ENCODE results near the gene ZNF407.

DNA sequence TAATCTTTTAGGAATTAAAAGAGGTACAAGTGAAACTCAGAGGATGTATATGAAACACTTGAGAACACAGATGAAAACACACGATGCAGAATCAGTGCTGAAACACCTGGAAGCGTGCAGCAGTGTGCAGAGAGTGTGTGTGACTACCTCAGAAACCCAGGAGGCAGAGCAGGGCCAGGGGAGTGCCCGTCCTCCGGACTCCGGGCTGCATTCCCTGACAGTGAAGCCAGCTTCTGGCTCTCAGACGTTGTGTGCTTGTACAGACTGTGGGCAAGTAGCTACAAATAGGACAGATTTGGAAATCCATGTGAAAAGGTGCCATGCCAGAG is 34.6 kb downstream of the ZNF407 start:
- TF ChIP-seq, protein P1, sequence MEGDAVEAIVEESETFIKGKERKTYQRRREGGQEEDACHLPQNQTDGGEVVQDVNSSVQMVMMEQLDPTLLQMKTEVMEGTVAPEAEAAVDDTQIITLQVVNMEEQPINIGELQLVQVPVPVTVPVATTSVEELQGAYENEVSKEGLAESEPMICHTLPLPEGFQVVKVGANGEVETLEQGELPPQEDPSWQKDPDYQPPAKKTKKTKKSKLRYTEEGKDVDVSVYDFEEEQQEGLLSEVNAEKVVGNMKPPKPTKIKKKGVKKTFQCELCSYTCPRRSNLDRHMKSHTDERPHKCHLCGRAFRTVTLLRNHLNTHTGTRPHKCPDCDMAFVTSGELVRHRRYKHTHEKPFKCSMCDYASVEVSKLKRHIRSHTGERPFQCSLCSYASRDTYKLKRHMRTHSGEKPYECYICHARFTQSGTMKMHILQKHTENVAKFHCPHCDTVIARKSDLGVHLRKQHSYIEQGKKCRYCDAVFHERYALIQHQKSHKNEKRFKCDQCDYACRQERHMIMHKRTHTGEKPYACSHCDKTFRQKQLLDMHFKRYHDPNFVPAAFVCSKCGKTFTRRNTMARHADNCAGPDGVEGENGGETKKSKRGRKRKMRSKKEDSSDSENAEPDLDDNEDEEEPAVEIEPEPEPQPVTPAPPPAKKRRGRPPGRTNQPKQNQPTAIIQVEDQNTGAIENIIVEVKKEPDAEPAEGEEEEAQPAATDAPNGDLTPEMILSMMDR (IDR thresholded peaks at IDR 0.05): no peak
- TF ChIP-seq POLR2A (IDR thresholded peaks at IDR 0.05): no peak

Measured in adrenal gland (tissue), 5 donors.